A204.1 (cell line): ENCODE data around the gene TFCP2L1.

ENCODE experiments used
- FAIRE-seq: peaks from 2 replicates; lab custom pipeline; 2012; peaks lifted over from hg19 to GRCh38; lab: Jason Lieb, UNC

The TFCP2L1 gene

DNA sequence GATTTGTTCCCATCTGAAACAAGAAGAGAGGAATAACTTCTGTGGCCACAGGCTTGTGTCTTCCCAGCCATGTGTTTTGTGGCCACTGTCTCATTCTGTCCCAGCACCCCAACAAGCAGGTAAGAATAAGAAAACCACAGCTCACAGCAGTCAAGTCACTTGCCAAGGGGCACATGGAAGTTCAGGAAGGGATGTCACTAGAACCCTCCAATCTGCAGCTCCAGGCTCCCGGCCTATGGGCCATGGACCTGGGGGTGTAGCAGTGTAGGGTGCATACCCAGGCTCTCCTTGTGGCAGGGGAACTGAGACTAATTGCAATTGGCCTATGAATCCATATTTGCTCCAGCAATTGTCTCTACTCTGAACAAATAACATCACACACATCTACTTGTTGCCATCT, 112.5 kb downstream of the TFCP2L1 start:
- no peak for FAIRE-seq

DNA sequence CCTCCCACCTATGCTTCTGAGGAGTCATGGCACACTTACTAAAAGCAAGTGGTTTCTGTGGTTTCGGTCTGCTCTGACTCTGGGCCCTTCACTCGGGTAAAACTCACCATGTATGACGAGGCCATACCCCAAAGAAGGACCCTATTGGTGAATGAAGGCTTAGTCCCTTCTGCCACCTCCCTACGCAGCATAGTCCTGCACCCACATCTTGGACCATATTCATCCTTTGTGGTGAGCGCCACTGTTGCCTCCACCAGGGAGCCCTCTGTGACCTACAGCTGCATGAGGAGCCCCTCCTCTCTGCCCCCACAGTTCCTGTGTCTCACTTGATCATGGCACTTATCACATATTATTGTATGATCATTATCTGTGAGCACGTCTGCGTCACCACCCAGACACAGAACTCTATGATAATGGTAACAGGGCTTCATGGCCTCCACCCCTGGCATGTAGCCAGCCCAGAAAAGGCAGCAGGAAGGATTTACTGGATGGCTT, 113.3 kb downstream of the TFCP2L1 start:
- no peak for FAIRE-seq

DNA sequence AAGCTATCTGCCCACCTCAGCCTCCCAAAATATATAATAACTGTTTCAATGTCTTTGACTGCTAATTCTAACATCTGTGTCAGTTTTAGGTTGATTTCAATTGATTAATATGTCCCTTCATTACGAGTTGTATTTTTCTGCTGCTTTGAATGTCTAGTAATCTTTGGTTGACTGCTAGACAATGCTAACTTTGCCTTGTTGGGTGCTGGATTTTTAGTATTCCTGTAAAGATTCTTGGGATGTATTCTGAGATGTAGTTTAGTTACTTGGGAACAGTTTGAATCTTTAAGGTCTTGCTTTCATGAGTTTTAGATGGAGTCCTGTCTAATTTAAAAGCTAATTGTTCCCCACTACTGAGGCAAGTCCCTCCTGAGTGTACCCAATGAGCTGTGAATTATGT, 114.4 kb downstream of the TFCP2L1 start:
- no peak for FAIRE-seq

DNA sequence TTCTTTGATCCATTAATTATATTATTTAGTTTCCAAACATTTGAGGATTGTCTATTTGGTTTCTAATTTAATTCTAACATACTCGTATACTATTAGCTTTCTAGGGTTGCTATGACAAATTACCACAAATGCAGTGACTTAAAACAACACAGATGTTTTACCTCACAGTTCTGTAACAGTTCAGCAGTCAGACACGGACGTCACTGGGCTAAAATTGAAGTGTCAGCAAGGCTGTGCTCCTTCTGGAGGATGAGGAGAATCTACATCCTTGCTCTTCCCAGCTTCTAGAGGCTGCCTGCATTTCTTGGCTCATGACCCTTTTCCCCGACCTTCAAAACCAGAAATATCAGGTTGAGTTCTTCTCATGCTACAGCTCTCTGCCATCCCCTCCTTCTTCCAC, 117.6 kb downstream of the TFCP2L1 start:
- no peak for FAIRE-seq
